Mesendoderm (in vitro differentiated cells): Measurements from ENCODE around the gene ZNF785.

Source experiments
- DNase-seq: peaks from one replicate; pipeline ENCODE4 v3.0.0; 2013
- H2AK5ac ChIP-seq: 2 replicates; pipeline ENCODE4 v1.6.1; 2013; ENCODE audit warnings: low read length, inconsistent platforms
- H2BK120ac ChIP-seq: 2 replicates; pipeline ENCODE4 v1.6.1; 2013; ENCODE audit warnings: low read depth, mild to moderate bottlenecking, low read length, moderate library complexity, mixed read lengths
- H2BK15ac ChIP-seq: replicated peaks from 2 replicates; pipeline ENCODE4 v1.6.1; 2013; ENCODE audit warnings: low read depth, mild to moderate bottlenecking, moderate library complexity
- H2BK5ac ChIP-seq: 2 replicates; pipeline ENCODE4 v1.6.1; 2013; ENCODE audit warnings: low read length, inconsistent platforms
- H3K18ac ChIP-seq: 2 replicates; pipeline ENCODE4 v1.6.1; 2013; ENCODE audit warnings: mild to moderate bottlenecking, low read length, mixed read lengths
- H3K23ac ChIP-seq: one replicate; pipeline ENCODE4 v1.6.1; 2013; ENCODE audit warnings: low read length
- H3K27ac ChIP-seq: 2 replicates; pipeline ENCODE4 v1.5.1; 2013; ENCODE audit warnings: low read depth, mild to moderate bottlenecking, inconsistent platforms, low read length, moderate library complexity
- H3K27me3 ChIP-seq: 2 replicates; pipeline ENCODE4 v1.6.1; 2013; ENCODE audit warnings: low read length, control low read depth, mild to moderate bottlenecking, inconsistent platforms; ENCODE audit not compliant: insufficient read depth, poor library complexity
- H3K36me3 ChIP-seq: 2 replicates; pipeline ENCODE4 v1.6.1; 2013; ENCODE audit warnings: low read length, inconsistent platforms; ENCODE audit not compliant: control insufficient read depth, insufficient read depth
- H3K4ac ChIP-seq: one replicate; pipeline ENCODE4 v1.6.1; 2013; ENCODE audit warnings: low read depth, mild to moderate bottlenecking, low read length, moderate library complexity
- H3K4me1 ChIP-seq: 2 replicates; pipeline ENCODE4 v1.6.1; 2013; ENCODE audit warnings: low read depth, low read length, inconsistent platforms; ENCODE audit not compliant: control insufficient read depth
- H3K4me2 ChIP-seq: 2 replicates; pipeline ENCODE4 v1.6.1; 2013; ENCODE audit warnings: low read length
- H3K4me3 ChIP-seq: 2 replicates; pipeline ENCODE4 v1.5.1; 2013; ENCODE audit warnings: mild to moderate bottlenecking, low read length
- H3K56ac ChIP-seq: one replicate; pipeline ENCODE4 v1.6.1; 2013; ENCODE audit warnings: low read length
- H3K79me1 ChIP-seq: 2 replicates; pipeline ENCODE4 v1.6.1; 2013; ENCODE audit warnings: low read length, inconsistent platforms
- H3K79me2 ChIP-seq: 2 replicates; pipeline ENCODE4 v1.6.1; 2013; ENCODE audit warnings: mild to moderate bottlenecking, low read length; ENCODE audit not compliant: control insufficient read depth, insufficient read depth
- H3K9ac ChIP-seq: 2 replicates; pipeline ENCODE4 v1.6.1; 2013; ENCODE audit warnings: low read length, inconsistent platforms
- H4K5ac ChIP-seq: one replicate; pipeline ENCODE4 v1.6.1; 2013; ENCODE audit warnings: low read length
- H4K8ac ChIP-seq: one replicate; pipeline ENCODE4 v1.6.1; 2013; ENCODE audit warnings: low read depth, mild to moderate bottlenecking, control low read depth, low read length, moderate library complexity
- WGBS: extraction: QIAGEN DNeasy Blood & Tissue Kit; methylation state at CpG from one replicate; pipeline ENCODE4 v1.1.7; 2013; ENCODE audit warnings: low lambda C conversion rate, missing lambda C conversion rate; ENCODE audit not compliant: insufficient coverage; ENCODE audit errors: extremely low coverage; 5-methylcytosine and 5-hydroxymethylcytosine counted together

Gene ZNF785

DNA sequence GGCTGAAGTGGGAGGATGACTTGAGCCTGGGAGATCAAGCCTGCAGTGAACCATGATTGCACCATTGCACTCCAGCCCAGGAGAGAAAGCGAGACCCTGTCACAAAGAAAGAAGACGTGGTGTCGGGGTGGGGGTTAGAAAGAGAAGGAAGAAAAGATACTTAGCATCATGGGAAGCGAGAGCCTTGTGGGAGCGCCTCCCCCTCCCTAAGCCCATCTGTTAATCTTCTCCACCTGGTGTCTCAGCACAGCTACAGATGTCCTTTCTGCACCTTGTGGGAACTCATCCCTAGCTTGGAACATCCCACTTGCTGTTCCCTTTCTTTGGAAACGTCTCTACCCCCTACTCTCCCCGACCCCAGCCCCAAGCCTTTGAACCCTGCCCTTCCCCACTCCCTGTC lies 20.0 kb downstream of the ZNF785 start:
- Histone ChIP-seq H3K27ac (no peak overlapping the region), H3K27me3 (no peaks in the 10 kb centered on the region), H2AK5ac (no peak overlapping the region), H2BK15ac (no peak overlapping the region), H2BK120ac (no peak overlapping the region), H3K4me2 (no peak overlapping the region), H3K18ac (no peak overlapping the region), H4K5ac (no peak overlapping the region), H3K56ac (no peak overlapping the region), H3K9ac (no peak overlapping the region), H3K4me3 (no peak overlapping the region), H3K4me1 (no peaks in the 10 kb centered on the region), H3K4ac (no peak overlapping the region), H3K23ac (no peak overlapping the region), H2BK5ac (no peak overlapping the region), H3K36me3 (no peaks in the 10 kb centered on the region), H4K8ac (no peak overlapping the region), H3K79me1 (no peaks in the 10 kb centered on the region), H3K79me2 (no peaks in the 10 kb centered on the region)
- WGBS: no CpG with 5 or more reads among the region's 7 CpGs
- no peak for DNase-seq

DNA sequence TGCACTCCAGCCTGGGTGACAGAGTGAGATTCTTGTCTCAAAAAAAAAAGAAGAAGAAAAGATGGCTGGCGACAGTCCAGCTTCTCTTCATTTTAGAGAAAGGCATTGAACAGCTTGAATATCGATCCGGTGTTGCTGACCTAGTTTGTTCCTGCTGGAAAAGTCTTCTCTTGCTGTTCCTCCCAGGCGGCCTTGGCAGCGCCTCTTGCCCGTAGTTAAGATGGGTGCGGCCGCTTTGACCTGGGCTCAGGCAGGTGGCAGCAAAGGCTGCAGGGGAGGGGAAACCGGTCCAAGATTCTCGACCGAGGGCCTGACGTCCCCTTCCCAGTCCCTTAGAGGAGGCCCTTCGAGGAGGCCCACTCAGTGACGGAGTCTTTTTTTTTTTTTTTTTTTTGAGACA lies 23.5 kb downstream of the ZNF785 start:
- H3K27me3 ChIP-seq: no peaks in the 10 kb centered on the region
- no peaks in the 10 kb centered on the region for H3K4me1 ChIP-seq
- no peak for DNase-seq
- no peak overlapping the region for H3K4me3 ChIP-seq
- no peak overlapping the region for H3K23ac ChIP-seq
- no peak overlapping the region for H2AK5ac ChIP-seq
- no peak overlapping the region for H2BK120ac ChIP-seq
- no peak overlapping the region for H3K9ac ChIP-seq
- no peak overlapping the region for H3K18ac ChIP-seq
- no peaks in the 10 kb centered on the region for H3K36me3 ChIP-seq
- H3K79me2 ChIP-seq: no peaks in the 10 kb centered on the region
- H3K56ac ChIP-seq: no peak overlapping the region
- H4K5ac ChIP-seq: no peak overlapping the region
- no peaks in the 10 kb centered on the region for H3K79me1 ChIP-seq
- no peak overlapping the region for H3K4ac ChIP-seq
- no peak overlapping the region for H3K4me2 ChIP-seq
- no CpG with 5 or more reads among the region's 14 CpGs for WGBS
- no peak overlapping the region for H2BK15ac ChIP-seq
- no peak overlapping the region for H4K8ac ChIP-seq
- H3K27ac ChIP-seq: no peak overlapping the region
- no peak overlapping the region for H2BK5ac ChIP-seq

DNA sequence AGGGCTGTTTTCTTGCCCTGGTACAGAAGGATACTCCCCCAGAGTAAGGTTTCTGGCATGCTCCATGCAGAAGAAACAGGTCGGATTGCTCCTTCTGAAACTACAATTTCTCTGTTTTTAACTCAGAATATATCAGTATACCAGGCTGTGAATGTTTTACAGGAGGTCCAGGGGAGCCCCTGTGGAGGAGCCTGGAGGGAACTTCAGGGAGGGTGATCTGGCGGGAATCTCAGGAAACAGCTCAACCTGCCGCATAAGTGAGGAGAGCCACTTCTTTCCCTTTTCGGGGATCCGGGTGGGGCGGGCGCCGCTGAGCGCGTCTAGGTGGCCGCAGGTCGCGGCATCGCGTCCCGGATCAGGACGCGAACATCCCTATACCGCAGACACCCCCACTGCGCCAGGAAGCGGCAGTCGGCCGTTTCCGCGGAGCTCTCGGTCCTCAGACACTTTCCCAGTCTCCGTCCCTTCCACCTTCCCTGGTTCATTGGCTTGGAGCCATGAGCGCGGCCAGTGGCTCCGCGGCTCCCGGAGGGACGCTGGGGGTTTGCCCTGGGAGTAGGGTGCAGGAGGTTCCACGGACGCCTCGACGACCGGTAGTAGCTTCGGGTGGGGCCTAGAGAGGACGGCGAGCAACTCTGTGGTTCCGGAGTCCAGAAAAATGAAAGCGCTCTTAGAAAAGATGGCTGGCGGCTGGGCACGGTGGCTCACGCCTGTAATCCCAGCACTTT lies 24.2 kb downstream of the ZNF785 start:
- H3K9ac ChIP-seq: peak overlapping the region; percentile 51
- no CpG with 5 or more reads among the region's 46 CpGs for WGBS

DNA sequence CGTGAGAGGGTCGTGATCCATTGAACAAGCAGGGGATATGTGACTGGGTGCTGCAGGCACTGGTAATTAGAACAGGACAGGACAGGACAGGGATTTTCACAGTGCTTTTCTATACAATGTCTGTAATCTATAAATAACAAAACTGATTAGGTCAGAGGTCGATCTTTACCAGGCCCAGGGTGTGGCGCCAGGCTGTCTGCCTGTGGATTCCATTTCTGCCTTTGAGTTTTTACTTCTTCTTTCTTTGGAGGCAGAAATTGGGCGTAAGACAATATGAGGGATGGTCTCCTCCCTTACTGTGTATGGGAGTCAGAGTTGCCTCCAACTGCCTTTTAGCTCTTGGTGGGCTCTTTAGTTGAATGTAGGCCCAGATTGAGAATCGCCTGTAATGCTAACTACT lies 25.8 kb downstream of the ZNF785 start:
- H3K4me1 ChIP-seq: no peaks in the 10 kb centered on the region
- no peak overlapping the region for H3K4me3 ChIP-seq
- H2BK120ac ChIP-seq: no peak overlapping the region
- peaks cover 3% of the 10 kb centered on the region for H3K79me1 ChIP-seq
- no peak overlapping the region for H3K4ac ChIP-seq
- no peak overlapping the region for H3K9ac ChIP-seq
- H2BK15ac ChIP-seq: no peak overlapping the region
- H2BK5ac ChIP-seq: no peak overlapping the region
- no peak overlapping the region for H4K8ac ChIP-seq
- DNase-seq: no peak
- no peaks in the 10 kb centered on the region for H3K36me3 ChIP-seq
- H3K18ac ChIP-seq: no peak overlapping the region
- no peak overlapping the region for H4K5ac ChIP-seq
- no peak overlapping the region for H2AK5ac ChIP-seq
- no peak overlapping the region for H3K4me2 ChIP-seq
- H3K23ac ChIP-seq: no peak overlapping the region
- no peaks in the 10 kb centered on the region for H3K79me2 ChIP-seq
- H3K27ac ChIP-seq: no peak overlapping the region
- no CpG with 5 or more reads among the region's 6 CpGs for WGBS
- H3K56ac ChIP-seq: peak overlapping the region; percentile 74
- H3K27me3 ChIP-seq: no peaks in the 10 kb centered on the region

More for the DNA sequence above, 24.2 kb downstream of the ZNF785 start:
- peak overlapping the region; percentile 81 for H3K56ac ChIP-seq
- H3K36me3 ChIP-seq: no peaks in the 10 kb centered on the region
- H2BK5ac ChIP-seq: no peak overlapping the region
- H3K79me1 ChIP-seq: peaks cover 1% of the 10 kb centered on the region
- no peak overlapping the region for H3K23ac ChIP-seq
- no peak overlapping the region for H4K8ac ChIP-seq
- no peak overlapping the region for H2AK5ac ChIP-seq
- no peak overlapping the region for H2BK15ac ChIP-seq
- H3K27me3 ChIP-seq: no peaks in the 10 kb centered on the region
- no peak overlapping the region for H4K5ac ChIP-seq
- no peaks in the 10 kb centered on the region for H3K79me2 ChIP-seq
- DNase-seq: no peak
- no peak overlapping the region for H3K4ac ChIP-seq
- H2BK120ac ChIP-seq: no peak overlapping the region
- no peaks in the 10 kb centered on the region for H3K4me1 ChIP-seq
- H3K4me2 ChIP-seq: peak overlapping the region; percentile 34
- H3K27ac ChIP-seq: no peak overlapping the region
- H3K4me3 ChIP-seq: no peak overlapping the region
- H3K18ac ChIP-seq: peak overlapping the region; percentile 43

DNA sequence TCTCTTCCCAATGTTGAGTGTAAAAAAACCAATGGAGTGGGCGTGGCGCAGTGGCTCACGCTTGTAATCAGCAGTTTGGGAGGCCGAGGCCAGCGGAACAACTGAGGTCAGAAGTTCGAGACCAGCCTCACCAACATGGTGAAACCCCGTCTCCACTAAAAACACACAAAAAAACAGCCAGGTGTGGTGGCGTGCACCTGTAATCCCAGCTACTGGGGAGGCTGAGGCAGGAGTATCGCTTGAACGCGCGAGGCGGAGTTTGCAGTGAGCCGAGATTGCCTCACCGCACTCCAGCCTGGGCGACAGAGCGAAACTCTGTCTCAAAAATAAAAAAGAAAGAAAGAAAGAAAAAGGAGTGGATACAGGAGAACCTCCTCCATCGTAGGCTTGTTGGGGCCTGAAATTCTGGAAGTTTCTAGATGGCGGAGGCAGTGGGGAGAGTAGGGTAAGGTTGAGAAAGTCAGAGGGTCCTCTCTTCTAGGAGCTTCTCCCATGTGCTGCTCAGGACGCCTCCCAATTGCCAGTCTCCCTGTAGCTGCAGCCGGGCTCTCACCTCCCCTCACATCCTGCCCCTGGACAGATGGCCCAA lies 26.6 kb downstream of the ZNF785 start:
- peak overlapping the region; percentile 76 for H3K9ac ChIP-seq
- no peaks in the 10 kb centered on the region for H3K79me2 ChIP-seq
- no peak overlapping the region for H2BK15ac ChIP-seq
- no peak overlapping the region for H3K23ac ChIP-seq
- H4K8ac ChIP-seq: no peak overlapping the region
- no peak for DNase-seq
- H3K4ac ChIP-seq: peak overlapping the region; percentile 64
- H3K79me1 ChIP-seq: peaks cover 3% of the 10 kb centered on the region
- peak overlapping the region; percentile 87 for H3K56ac ChIP-seq
- no peak overlapping the region for H2BK120ac ChIP-seq
- no peaks in the 10 kb centered on the region for H3K27me3 ChIP-seq
- peak overlapping the region; percentile 60 for H3K27ac ChIP-seq
- no peak overlapping the region for H2BK5ac ChIP-seq
- no peak overlapping the region for H4K5ac ChIP-seq
- H3K4me1 ChIP-seq: no peaks in the 10 kb centered on the region
- WGBS: no CpG with 5 or more reads among the region's 21 CpGs
- H3K4me2 ChIP-seq: peak overlapping the region; percentile 12
- no peaks in the 10 kb centered on the region for H3K36me3 ChIP-seq
- peak overlapping the region; percentile 67 for H2AK5ac ChIP-seq
- H3K18ac ChIP-seq: no peak overlapping the region
- H3K4me3 ChIP-seq: no peak overlapping the region
